K562 (cell line): ENCODE data around the gene IMPDH2. TPM values are rescaled to one million over a fixed set of nuclear protein-coding genes. Genes with fewer than 3 reads are reported as not detected.
A peak's percentile ranks its signal among the peaks of the same experiment; 100 is the strongest.

Experiments
- ATAC-seq: fragments of 200-7000 bp; cut with Tn5 transposase; 3 replicates; pipeline ENCODE4 v1.9.1; 2020; ENCODE audit warnings: moderate library complexity
- BruUV-seq: library from RNA; stranded (reverse); fragments of 400-500 nt; replicated peaks from 2 replicates; lab custom pipeline; 2021; lab: Mats Ljungman, UMichigan
- CTCF ChIA-PET: fragments of 300-600 bp; formaldehyde crosslinking; extraction: SDS; loops from one replicate; lab custom pipeline; 2021; ENCODE audit warnings: low intra/inter-chr PET ratio; lab: Yijun Ruan, JAX
- POLR2A ChIA-PET: fragments of 300-600, 350-650 bp; sonication (Branson Sonifier 250); formaldehyde crosslinking; extraction: SDS; loops from one replicate; lab custom pipeline; 2021; ENCODE audit warnings: antibody characterized with exemption, inconsistent platforms; lab: Yijun Ruan, JAX
- DNase-seq, 4 experiments: peaks; one replicate each; pipeline versions ENCODE4 v3.0.0 to v3.0.0-alpha.2; 2011 to 2018; ENCODE audit warnings: low spot score in 3 of 4, mixed read lengths in 3 of 4; ENCODE audit errors: extremely low read depth in 1 of 4
- FAIRE-seq: peaks from 2 replicates; lab custom pipeline; 2011; peaks lifted over from hg19 to GRCh38; lab: Jason Lieb, UNC
- H2AFZ ChIP-seq: 2 replicates; pipeline ENCODE4 v1.6.0; 2011; ENCODE audit warnings: low read depth, low read length, control low read depth, inconsistent platforms
- H3K27ac ChIP-seq: fragments of 200-600 bp; 3 replicates; pipeline ENCODE4 v1.8.0; 2011; ENCODE audit warnings: low read depth, mild to moderate bottlenecking, control low read depth, inconsistent platforms, low read length, moderate library complexity, mixed read lengths; ENCODE audit errors: extremely low read depth
- H3K27me3 ChIP-seq, 2 experiments: fragments of 300-600 bp in 1 of 2; 2 replicates in 1 of 2; 3 replicates in 1 of 2; pipeline versions ENCODE4 v1.6.0 to v1.8.0; 2011; ENCODE audit warnings: inconsistent platforms in 2 of 2, low read length in 2 of 2, mild to moderate bottlenecking in 1 of 2, mixed read lengths in 1 of 2, moderate library complexity in 1 of 2; ENCODE audit not compliant: control insufficient read depth in 2 of 2, insufficient read depth in 2 of 2
- H3K36me3 ChIP-seq: fragments of 300-600 bp; 3 replicates; pipeline ENCODE4 v1.8.0; 2011; ENCODE audit warnings: mild to moderate bottlenecking, low read length, inconsistent platforms; ENCODE audit not compliant: control insufficient read depth, insufficient read depth
- H3K4me1 ChIP-seq, 2 experiments: fragments of 200-600 bp in 1 of 2; replicated peaks in 1 of 2; 2 replicates in 1 of 2; 3 replicates in 1 of 2; pipeline versions ENCODE4 v1.5.1 to v1.8.0; 2011; ENCODE audit warnings: inconsistent platforms in 2 of 2, low read length in 2 of 2, mild to moderate bottlenecking in 1 of 2, mixed read lengths in 1 of 2, moderate library complexity in 1 of 2; ENCODE audit not compliant: control insufficient read depth in 2 of 2, insufficient read depth in 2 of 2
- H3K4me2 ChIP-seq: 2 replicates; pipeline ENCODE4 v1.6.1; 2011; ENCODE audit warnings: low read length, control low read depth, inconsistent platforms, mixed read lengths; ENCODE audit not compliant: insufficient read depth
- H3K4me3 ChIP-seq: fragments of 200-600 bp; sonication (generic), shearing (Covaris generic); 2 replicates; pipeline ENCODE4 v1.5.1; 2016; ENCODE audit warnings: control low read depth, inconsistent platforms
- H3K79me2 ChIP-seq: fragments of 200-600 bp; 3 replicates; pipeline ENCODE4 v1.8.0; 2011; ENCODE audit warnings: low read length, inconsistent platforms; ENCODE audit not compliant: control insufficient read depth, insufficient read depth
- H3K9ac ChIP-seq, 2 experiments: 2 replicates each; pipeline versions ENCODE4 v1.6.0 to v1.6.1; 2011; ENCODE audit warnings: low read depth in 2 of 2, low read length in 2 of 2, control low read depth in 1 of 2, inconsistent platforms in 1 of 2, mild to moderate bottlenecking in 1 of 2, mixed read lengths in 1 of 2; ENCODE audit not compliant: insufficient read depth in 1 of 2
- H3K9me1 ChIP-seq: one replicate; pipeline ENCODE4 v1.6.0; 2011; ENCODE audit warnings: inconsistent platforms, mild to moderate bottlenecking, low read length, moderate library complexity; ENCODE audit not compliant: control insufficient read depth, insufficient read depth
- H3K9me3 ChIP-seq: replicated peaks from 2 replicates; pipeline ENCODE4 v1.5.1; 2011; ENCODE audit warnings: low read depth, low read length, inconsistent platforms; ENCODE audit not compliant: control insufficient read depth, insufficient read depth
- H4K20me1 ChIP-seq: replicated peaks from 2 replicates; pipeline ENCODE4 v1.6.1; 2011; ENCODE audit warnings: low read length, inconsistent platforms, mixed read lengths; ENCODE audit not compliant: control insufficient read depth, insufficient read depth
- CAMTA2 ChIP-seq: fragments of 250-450 bp; sonication (Bioruptor Pico); conservative IDR thresholded peaks from 2 replicates; pipeline ENCODE4 v1.5.1; 2022
- CREM ChIP-seq: IDR thresholded peaks from 2 replicates; pipeline ENCODE4 v1.6.1; 2014; ENCODE audit warnings: antibody characterized with exemption, low read depth
- FOXM1 ChIP-seq, 2 experiments: fragments of 450-650 bp in 1 of 2; sonication (generic) in 1 of 2; formaldehyde crosslinking in 1 of 2; IDR thresholded peaks; 2 replicates each; pipeline versions ENCODE4 v1.6.1 to v1.9.0; 2017 to 2022; ENCODE audit warnings: low read depth in 2 of 2, mild to moderate bottlenecking in 2 of 2, missing genetic modification reagents in 1 of 2, moderate library complexity in 1 of 2
- KDM4B ChIP-seq, 2 experiments: fragments of 450-650 bp in 1 of 2; sonication (generic) in 1 of 2; IDR thresholded peaks; 2 replicates each; pipeline ENCODE4 v1.6.1; 2016 to 2017; ENCODE audit warnings: borderline replicate concordance in 2 of 2, antibody characterized with exemption in 1 of 2, low read depth in 1 of 2, mild to moderate bottlenecking in 1 of 2
- KLF1 ChIP-seq: fragments of 450-650 bp; IDR thresholded peaks from 2 replicates; pipeline ENCODE4 v1.6.1; 2016; ENCODE audit warnings: missing genetic modification characterization, missing compliant biosample characterization
- NUFIP1 ChIP-seq: fragments of 450-650 bp; IDR thresholded peaks from 2 replicates; pipeline ENCODE4 v1.6.1; 2018; ENCODE audit not compliant: partially characterized antibody
- POLR2A ChIP-seq: fragments of 450-650 bp; conservative IDR thresholded peaks from 2 replicates; pipeline ENCODE4 v1.6.1; 2016
- POLR2G ChIP-seq: fragments of 200-400 bp; formaldehyde crosslinking; IDR thresholded peaks from 2 replicates; pipeline ENCODE4 v1.6.1; 2017; ENCODE audit warnings: low read depth, mild to moderate bottlenecking, antibody characterized with exemption, low read length, moderate library complexity
- RERE ChIP-seq: sonication (generic); formaldehyde crosslinking; IDR thresholded peaks from 2 replicates; pipeline ENCODE4 v1.8.0; 2023; ENCODE audit warnings: missing genetic modification reagents, mild to moderate bottlenecking, borderline replicate concordance
- SLC30A9 ChIP-seq: fragments of 250-450 bp; sonication (Bioruptor Pico); IDR thresholded peaks from 2 replicates; pipeline ENCODE4 v1.8.0; 2022; ENCODE audit warnings: mild to moderate bottlenecking, moderate library complexity
- SUPT5H ChIP-seq: fragments of 450-650 bp; IDR thresholded peaks from 2 replicates; pipeline ENCODE4 v1.6.1; 2016
- WGBS: fragments of 100-300 bp; shearing (Covaris generic); methylation state at CpG from one replicate; pipeline ENCODE4 v1.1.6; 2016; ENCODE audit warnings: low coverage, mixed read lengths; ENCODE audit not compliant: insufficient coverage; ENCODE audit errors: missing lambda C conversion rate; 5-methylcytosine and 5-hydroxymethylcytosine counted together
- in situ Hi-C: fragments of 300-500 bp; cut with MboI; formaldehyde crosslinking; loops from 4 replicates; pipeline ENCODE4 v1.15.0; 2018; ENCODE audit warnings: inconsistent platforms, mixed read lengths
- intact Hi-C: fragments of 100-400 bp; cut with micrococcal nuclease; formaldehyde crosslinking; loops from 2 replicates; pipeline ENCODE4 v1.14.2; 2022
- polyA plus RNA-seq, 8 experiments: library from polyadenylated mRNA; depleted of rRNA in 4 of 8; stranded (reverse) in 5 of 8; unstranded in 3 of 8; fragments of >200 nt; fragmentation: Nextera tagmentation in 2 of 8; fragmentation: Illumina TruSeq in 1 of 8; extraction: Ambion mirVana in 2 of 8; extraction: Trizol in 1 of 8; gene quantifications; 2 replicates each; pipeline versions ENCODE4 v1.2.1 to v1.2.3, GENCODE V29; 2011 to 2014; ENCODE audit warnings: inconsistent platforms in 1 of 8, missing spikeins in 1 of 8
- total RNA-seq, 7 experiments: library from RNA; depleted of rRNA in 6 of 7; stranded (reverse); fragments of >200 nt in 6 of 7; fragmentation: Illumina TruSeq in 2 of 7; extraction: Trizol in 2 of 7; gene quantifications; 2 replicates each; pipeline versions ENCODE4 v1.2.1 to v1.2.3, GENCODE V29; 2011 to 2021; ENCODE audit warnings: low replicate concordance in 1 of 7

The IMPDH2 gene
- total and polyA plus RNA-seq, 9 of the 15 experiments (the other 6 are each of a cell fraction or from before 2014, with no cell fraction given) = 318 to 507 (median 366) TPM

DNA sequence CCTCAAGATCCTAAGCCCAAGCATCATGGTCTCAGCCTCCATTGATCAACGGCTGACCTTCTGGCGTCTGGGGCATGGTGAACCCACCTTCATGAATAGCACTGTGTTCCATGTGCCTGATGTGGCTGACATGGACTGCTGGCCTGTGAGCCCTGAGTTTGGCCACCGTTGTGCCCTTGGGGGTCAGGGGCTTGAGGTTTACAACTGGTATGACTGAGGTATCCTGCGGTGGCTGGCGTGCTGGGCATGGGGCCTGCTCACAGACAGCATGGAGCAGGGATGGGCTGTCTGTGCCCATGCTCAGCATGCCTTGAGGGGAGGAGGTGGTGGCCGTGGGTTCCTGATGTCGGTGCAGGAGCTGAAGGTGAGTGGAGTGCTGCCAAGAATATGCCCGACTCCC is 14.1 kb downstream of the IMPDH2 start:
- POLR2A ChIA-PET = interaction anchor here (0.6 kb wide), 1 partner anchor 36 kb away, joined by 3 read pairs; no protein-coding TSS in a partner anchor
- Histone ChIP-seq H3K4me3 (no peak overlapping the region), H3K4me2 (no peak overlapping the region), H3K27me3 (no peaks in the 10 kb centered on the region), H4K20me1 (peaks cover 20% of the 10 kb centered on the region; the same call in 1 of the 2 replicates), H3K36me3 (peaks cover 52% of the 10 kb centered on the region; the same call in 2 of the 3 replicates), H3K9ac (no peak overlapping the region), H3K9me3 (no peaks in the 10 kb centered on the region), H2AFZ (no peak overlapping the region), H3K79me2 (peaks cover 48% of the 10 kb centered on the region), H3K27ac (no peak overlapping the region)
- in situ Hi-C loops = no loop called here
- FAIRE-seq (no peak), DNase-seq (no peak), ATAC-seq (no peak)
- intact Hi-C loops = loop anchor here (2.0 kb wide), 1 partner anchor 26 kb away; no protein-coding TSS in a partner anchor
- no TSS peak for BruUV-seq
- 87% methylated on average over 7 of the region's 8 CpGs for whole genome bisulfite sequencing
- TF ChIP-seq NUFIP1 (no peak), KDM4B (IDR thresholded peaks at IDR 0.05; ENCODE audit: borderline replicate concordance in 2 of 2, low read depth in 1 of 2) (no peak), KLF1 (tag) (no peak), SUPT5H (peak; percentile 46; the same call in 1 of the 2 replicates), POLR2A (peak; percentile 44; the same call in 1 of the 2 replicates), RERE (CRISPR knock-in tag) (no peak), CAMTA2 (CRISPR knock-in tag) (no peak), FOXM1 (IDR thresholded peaks at IDR 0.05; ENCODE audit: low read depth) (no peak), FOXM1 (CRISPR knock-in tag; IDR thresholded peaks at IDR 0.05; ENCODE audit: low read depth) (no peak), CREM (no peak), SLC30A9 (no peak), POLR2G (peak; percentile 69)
- TF ChIP-seq, all 486 proteins: peak for 3
- CTCF ChIA-PET = no interaction called here
- H3K4me1 ChIP-seq = peaks cover 8 to 33% of the 10 kb centered on the region in 2 experiments; a peak in 4 of 5 replicates
- peaks cover 8% of the 10 kb centered on the region for H3K9me1 ChIP-seq
